Limb (tissue), 2 donors: Measurements from ENCODE around the gene CHD2.
"Not testable (repeated sequence)": the region's sequence is repeated elsewhere in the genome, so short reads cannot be mapped to it uniquely, and the experiment has no call there.

Experiments used
- DNase-seq, 2 donors: peaks; one replicate each; pipeline ENCODE4 v3.0.0-alpha.2; 2016; ENCODE audit errors: extremely low spot score in 2 of 2

Gene CHD2

DNA sequence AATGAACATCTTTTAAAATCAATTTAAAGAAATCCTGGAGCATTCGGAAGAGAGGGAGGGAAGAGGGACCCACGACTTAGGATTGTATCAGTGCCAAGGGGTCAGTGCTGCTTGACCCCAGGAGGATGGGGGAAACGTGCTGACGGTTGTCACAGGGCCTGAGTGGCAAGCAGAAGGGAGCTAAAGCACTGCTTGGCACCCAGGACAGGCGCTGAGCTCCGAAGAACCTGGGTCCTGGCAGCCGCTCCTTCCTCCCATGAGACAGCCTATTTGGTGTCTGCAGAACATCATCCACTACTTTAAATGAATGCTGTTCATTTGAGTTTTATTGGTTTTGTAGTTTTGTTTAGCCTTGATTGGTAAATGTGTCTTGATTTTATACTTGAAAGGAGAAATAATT, 134.4 kb downstream of the CHD2 start:
- peak in 1 of 2 donors; percentile 17 for DNase-seq

DNA sequence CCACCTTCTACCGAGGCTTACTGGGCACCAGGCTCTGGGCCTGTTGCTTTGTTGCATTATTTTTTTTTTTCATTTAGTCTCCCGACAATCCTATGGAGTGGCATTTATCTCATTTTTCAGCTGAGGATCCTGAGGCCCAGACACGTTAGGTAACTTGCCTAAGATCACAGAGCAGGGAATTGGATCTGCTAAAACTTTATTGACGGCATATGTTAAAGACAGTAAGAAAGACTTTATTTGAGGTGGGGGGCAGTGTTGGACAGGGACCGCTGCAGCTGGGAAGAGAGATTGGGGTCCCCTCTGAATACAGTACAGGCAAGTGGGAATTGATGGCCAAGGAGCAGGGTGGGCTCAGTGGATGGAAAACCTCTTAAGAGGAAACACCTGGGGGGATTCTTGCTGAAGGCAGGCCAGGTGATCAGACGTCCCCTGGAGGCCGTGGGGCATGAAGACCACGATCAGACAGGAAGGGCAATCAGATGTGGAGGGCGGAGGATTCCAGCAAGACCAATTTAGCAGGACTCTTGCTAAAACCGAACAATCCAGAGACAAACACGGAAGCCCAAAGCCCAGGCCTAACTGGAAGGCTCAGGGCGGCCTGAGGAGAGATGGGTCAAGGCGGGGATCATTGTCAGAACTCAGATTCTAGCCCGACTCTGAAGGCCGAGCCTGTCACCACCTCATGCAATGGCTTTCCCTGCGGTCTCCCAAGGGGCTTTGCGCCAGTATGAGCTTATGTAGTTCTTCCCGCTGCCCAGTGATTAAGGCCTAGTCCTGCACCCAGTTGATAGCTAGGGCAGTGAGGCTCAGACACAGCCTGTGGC, 135.2 kb downstream of the CHD2 start:
- DNase-seq = peak in 1 of 2 donors; percentile 20

DNA sequence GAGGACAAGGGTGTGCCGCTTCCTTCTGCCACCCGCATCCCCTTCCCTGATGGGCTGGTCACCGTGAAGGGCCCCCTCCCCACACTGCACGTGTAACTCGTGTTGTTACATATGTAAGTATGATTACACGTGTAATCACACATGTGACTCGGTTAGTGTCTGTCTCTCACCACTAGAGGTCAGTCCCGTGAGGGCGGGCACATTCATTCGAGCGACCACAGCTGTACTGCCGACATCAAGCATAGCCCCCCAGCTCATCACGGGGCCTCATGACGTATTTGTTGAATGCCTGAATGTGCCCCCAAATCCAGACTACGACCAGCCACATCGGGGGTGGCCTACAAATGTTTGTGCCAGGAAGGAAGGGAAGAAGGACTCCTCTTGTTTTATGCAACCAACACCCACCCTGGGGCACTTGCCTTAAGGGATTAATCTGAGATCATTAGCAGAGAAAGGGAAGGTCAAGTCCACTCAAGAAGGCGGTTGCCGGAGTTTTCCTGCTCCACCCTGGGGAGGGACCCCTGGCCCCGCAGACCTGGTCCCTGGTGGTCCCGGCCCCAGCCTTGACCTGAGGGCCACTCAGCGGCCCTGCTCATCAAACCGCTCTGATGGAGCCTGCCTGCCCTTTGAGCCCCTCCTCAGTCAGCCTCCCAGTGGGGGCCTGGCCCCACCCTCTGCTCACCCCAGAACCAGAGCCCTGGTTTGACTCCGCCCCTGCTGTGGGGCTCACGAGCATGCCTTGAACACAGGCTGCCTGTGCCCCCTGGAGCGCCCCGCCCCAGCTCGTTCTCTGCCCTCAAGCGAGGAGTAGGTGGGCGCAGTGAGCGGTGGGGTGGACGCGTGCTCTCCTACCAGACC, 136.1 kb downstream of the CHD2 start:
- DNase-seq = peak; percentile 40 to 67

DNA sequence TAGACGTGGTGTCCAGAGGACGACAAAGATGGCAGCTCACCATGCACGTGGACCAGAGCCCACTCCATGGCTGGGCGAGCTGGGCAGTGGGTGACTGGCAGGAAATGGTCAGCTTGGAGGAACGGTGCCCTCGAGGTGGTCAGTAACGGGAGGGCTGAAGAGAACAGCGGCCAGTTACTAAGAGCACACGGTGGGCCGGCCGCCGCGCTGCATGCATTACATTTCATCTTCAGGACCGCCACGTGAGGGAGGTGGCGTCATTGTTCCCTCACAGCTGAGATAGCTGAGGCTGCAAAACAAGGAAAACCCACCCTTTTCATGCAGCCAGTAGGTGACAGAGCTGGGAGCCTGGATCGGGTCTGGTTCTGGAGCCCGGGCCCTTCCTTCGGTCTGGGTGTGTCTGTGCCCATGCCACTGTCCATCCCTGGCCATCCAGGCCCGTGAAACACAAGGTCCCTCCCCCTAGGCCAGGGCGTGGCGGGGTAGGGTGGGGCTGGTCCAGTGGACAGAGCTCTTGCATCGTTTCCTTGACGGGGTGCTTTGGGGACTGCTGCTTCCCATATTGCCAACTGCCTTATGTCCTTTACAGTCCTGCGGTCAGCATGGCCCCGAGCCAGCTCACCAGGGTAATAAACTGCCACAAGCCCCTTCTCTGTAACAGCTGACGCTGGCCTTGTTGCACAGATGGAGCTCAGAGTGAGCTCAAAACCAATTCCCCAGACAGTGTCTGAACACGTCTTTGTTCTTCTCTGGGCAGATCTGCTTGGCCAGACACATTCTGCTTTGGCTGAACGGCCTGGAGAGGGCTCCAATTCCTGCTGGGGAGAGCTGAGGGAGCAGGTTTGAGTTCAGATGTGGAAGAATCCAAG, 137.1 kb downstream of the CHD2 start:
- DNase-seq = peak; percentile 76 to 77

DNA sequence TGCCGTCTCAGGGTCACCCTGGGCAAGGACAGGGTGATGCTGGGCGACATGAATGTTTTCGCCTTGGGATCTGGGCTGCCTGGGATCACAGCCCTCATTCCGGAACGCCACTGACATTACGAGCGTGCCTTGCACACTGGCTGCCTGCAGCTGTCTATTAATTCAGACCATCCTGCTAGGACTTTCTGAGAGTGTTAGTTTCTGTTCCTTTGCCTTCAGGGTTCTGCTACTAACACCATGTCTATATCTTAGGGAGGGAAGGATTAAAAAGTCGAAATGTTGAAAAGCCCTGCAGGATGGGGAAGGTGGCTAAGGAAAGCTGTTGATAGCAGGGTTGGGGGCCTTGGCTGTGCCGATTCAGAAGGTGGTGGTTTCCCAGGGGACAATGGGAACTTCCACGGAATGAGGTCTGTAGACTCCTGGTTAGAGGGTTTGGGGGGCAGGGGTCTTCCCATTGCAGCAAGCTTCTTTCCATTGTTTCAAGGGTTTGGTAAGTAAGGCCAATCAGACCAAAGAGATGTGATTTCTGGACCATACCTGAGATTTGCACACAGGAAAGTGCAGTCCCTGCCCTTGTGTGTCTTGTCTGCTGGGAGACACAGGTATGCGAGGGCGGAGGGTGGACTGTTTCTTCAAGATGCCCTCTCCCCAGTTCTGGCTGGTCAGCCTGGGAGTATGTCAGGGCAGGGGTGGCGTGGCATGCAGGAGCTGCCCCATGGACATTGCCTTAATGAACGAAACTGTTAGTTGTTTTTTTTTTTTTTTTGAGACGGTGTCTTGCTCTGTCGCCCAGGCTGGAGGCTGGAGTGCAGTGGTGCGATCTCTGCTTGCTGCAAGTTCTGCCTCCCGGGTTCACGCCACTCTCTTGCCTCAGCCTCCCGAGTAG, 137.9 kb downstream of the CHD2 start:
- DNase-seq = peak in 1 of 2 donors; percentile 27

DNA sequence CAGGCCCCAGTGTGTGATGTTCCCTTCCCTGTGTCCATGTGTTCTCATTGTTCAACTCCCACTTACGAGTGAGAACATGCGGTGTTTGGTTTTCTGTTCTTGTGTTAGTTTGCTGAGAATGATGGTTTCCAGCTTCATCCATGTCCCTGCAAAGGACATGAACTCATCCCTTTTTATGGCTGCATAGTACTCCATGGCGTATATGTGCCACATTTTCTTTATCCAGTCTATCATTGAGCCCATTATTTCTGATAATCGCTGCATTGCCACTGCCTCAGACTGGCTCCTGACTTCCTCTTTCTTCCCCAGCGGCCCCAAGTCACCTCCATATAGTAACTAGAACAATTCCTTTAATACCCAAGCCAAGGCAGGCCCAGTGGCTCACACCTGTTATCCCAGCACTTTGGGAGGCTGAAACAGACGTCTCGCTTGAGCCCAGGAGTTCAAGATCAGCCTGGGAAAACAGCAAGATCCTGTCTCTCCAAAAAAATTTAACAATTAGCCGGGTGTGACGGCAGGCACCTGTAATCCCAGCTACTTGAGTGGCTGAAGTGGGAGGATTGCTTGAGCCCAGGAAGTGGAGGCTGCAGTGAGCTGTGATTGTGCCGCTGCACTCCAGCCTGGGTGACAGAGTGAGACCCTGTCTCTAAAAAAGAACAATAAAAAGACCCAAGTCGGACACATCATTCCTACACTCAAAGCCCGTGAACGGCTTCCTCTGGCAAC, 139.6 kb downstream of the CHD2 start:
- DNase-seq = not testable (repeated sequence)

DNA sequence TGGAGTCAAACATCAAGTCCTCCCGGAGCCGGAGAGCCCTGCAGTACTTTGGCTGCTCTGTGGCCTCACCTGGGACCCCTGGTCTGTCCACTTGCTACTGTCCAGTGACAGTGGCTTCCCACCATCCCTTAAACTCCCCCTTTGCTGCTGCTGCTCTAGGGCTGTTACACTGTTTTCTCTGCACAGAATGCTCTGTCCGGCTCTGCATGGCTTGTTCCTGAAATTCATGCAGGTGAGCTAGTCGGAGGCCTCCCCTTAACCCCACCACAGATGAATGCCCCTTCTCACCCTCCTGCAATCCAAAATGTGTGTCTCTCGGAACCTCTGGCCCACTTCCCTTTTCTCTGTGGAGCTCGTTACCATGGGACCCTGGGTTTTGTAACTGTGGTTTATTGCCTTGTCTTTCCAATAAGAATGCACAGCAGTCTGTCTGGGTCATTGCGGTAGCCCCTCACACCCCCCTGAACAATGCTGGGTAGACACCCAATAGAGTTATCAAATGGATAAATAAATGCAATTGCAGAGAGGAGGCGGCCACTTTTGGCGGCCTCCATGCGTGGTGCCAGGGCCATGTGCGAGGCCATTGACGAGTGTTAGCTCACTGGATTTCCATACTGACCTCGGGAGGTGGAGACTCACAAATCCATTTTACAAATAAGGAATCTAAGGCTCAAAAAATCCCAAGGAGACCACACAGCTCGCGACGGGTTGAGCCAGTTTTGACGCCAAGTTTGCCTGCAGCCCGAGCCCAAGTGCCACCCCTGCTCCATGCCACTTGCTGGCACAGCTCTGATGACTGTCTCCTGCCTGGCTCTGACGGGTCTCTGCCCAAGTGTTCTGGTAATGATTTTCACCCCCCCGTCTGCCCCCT, 140.4 kb downstream of the CHD2 start:
- DNase-seq = no peak

DNA sequence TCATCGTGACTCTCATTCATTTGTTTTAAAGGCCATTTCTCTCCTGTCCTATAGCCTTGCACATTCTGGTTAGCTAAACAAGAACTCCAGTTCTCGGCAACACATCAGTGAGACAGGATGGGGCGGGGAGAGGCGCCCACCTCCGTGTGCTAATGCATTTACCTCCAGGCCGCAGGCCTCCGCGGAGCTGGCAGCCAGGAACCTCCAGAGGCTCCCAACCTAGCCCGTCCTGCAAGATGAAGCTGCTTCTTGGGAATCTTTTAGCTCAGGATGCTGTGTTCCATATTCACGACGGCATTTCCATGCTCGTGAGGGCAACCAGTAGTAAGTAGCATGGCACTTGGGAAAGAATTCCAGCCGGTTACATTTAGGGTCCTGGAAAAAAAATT, 141.0 kb downstream of the CHD2 start:
- no peak for DNase-seq

DNA sequence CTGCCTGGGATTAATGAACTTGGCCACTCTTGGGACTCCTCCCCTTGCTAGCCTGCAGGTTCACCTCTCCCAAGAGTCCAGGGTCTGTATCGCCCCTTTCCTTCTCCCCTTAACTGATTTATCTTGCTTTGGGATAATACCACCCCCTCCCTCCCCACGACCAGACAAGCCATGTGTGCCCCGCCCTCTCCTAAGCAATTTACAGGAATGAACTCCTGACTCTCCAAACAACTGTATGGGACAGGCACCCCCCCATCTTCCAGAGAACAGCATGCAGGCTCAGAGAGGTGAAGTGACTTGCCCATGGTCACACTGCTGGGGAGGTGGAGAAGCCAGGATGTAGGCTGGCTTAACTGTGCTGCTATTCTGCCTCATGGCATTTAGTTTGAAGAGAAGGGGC, 142.1 kb downstream of the CHD2 start:
- DNase-seq = no peak

DNA sequence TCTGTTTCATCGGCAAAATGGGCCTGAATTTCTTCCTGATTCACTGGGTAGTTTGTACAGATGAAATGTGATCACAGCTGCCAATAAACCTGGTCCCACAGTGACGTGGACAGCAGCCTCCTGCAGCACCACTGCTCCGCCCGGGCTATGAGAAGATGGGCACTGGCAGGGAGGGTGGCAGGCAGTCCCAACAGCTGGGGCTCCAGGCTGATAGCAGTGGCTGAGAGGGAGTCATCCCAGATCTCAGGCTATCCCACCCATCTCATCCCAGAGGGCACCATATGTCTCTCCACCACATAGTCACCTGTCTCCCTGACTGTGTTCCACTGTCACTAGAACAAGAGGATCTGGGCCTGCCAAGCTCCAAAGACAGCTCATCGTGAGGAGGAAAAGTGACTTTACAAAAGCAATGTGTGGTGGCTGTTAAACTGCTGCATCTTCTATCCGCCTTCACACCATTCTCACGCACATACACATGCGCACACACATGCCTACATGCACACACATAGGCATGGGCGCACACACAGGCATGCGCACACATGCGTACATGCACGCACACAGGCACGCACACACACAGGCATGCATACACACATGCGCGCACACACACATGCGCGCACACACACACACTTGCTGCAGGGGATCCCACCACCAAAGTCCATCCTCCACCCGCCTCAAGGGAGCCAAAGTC, 142.7 kb downstream of the CHD2 start:
- no peak for DNase-seq

DNA sequence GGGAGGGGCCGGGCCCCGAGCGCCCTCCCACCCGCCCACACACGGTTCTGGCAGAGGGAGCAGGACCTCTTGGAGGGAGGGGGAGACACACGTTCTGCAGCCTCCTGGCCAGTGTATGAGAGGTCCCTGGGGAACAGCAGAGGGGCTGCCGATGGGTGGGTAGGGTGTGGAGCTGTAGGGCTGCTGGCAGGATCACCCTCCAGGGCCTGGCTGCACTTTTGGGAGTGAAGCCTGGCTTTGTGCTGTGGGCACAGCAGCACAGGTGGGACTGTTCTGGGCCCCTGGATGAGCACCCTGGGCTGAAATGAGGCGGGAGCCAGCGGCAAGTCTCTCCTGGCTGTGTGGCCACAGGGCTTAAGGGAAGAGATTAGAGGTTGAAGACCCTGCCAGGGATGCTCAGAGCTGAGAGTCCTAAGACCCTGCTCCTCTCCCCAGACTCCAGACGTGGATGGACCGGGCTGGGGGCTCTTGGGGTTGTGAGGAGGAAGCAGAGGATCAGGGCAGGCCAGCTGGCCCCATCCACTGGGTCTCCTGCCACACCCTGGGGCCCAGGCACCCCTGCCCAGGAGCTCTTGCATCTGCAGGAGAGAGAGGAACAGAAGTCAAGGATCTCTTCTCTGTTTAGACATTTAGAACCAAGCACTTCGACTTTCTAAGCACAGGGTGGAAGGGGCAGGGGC, 143.6 kb downstream of the CHD2 start:
- DNase-seq = no peak

DNA sequence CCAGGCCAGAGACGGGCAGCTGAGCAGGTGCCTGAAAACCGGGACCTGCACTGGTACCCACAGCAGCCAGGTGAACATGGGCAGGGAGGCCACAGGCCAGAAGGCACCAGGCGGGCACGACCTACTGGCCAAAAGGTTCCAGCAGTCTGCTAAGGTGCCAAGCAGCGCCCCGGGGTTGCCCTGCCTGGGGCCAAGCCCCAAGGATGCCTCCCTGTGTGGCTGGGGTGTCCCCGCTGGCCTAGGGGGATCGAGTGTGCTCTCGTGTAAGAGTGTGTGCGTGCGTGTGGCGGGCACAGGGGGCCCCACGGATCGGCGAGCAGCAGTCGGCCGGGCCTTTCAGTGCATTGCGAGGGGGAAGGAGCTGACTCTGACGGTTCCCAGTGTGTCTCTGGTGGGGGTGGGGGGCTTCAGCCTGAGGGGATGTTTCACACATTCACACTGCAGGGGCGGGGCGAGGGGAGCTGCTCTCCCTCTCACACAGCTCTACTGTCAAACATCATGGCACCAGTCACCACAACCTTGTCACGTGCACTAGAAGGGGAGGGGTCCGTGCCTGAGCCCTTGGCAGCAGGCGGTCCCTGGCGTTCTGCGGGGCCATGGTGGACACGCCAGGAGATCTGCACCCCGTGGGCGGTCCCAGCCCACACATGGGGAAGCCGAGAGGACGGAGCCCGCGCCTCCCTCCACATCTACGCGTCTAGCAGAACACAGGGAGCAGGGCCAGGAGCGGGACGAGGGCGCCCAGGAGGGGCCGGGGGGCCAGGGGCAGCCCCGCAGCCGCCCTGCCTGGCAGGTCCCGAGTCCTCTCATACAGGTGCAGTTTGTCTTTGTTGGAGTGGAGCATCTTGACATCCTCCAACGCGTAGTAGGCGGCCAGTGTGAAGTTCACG, 144.4 kb downstream of the CHD2 start:
- no peak for DNase-seq

DNA sequence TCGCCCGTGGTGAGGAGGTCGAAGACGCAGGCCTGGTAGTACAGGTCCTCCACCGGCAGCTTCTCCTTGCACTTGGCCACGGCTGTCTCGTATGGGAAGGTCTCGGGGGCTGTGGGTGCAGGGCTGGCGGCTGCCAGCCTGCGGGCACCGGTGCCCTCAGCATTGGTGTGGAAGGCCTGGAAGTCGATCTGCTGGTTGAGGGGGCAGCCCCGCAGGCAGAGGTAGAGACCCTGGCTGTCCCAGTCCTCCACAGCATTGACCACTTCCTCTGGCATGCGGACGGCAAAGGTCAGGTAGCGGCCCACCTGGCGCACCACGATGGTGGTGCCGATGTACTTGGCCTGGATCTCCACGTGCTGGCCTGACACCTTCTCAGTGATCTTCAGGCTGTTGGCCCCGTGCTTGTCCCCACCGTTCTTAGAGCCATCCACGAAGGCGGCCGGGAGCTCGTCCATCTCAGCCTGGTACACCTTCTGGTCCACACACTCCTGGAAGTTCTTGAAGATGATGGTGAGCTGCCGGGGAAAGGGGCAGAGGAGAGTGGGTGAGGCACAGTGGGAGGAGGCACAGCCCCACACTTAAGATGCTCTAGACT, 145.2 kb downstream of the CHD2 start:
- DNase-seq = no peak

DNA sequence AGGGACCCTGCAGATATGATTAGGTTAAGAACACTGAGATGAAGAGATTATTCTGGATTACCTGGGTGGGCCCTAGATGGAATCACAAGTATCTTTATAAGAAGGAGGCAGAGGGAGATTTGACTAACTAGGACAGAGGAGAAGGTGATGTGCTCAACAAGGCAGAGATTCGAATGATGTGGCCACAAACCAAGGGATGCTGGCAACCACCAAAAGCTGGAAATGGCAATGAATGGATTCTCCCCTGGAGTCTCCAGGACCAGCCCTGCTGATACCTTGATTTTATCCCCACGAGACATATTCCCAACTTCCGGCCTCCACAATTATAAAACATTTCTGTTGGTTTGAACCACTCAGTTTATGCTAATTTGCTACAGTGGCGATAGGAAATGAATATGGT, 146.0 kb downstream of the CHD2 start:
- no peak for DNase-seq

DNA sequence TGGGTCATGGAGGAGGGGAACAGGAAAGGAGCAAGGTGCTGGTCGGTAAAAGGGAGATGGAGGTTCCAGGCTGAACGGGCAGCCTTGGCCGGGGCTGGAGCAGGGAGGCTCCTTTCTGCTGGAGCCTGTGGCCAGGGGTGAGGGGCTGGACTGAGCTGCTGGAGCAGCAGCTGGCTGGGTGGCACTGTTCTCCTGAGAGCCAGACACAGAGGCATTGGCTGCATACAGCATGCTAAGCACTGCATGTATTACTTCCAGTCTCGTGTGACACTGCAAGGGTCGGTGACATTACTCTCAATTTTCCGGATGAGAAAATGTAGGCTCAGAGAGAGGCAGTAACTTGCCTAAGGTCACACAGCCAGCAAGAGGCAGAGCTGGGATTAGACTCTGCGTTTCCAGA, 146.6 kb downstream of the CHD2 start:
- DNase-seq = no peak

DNA sequence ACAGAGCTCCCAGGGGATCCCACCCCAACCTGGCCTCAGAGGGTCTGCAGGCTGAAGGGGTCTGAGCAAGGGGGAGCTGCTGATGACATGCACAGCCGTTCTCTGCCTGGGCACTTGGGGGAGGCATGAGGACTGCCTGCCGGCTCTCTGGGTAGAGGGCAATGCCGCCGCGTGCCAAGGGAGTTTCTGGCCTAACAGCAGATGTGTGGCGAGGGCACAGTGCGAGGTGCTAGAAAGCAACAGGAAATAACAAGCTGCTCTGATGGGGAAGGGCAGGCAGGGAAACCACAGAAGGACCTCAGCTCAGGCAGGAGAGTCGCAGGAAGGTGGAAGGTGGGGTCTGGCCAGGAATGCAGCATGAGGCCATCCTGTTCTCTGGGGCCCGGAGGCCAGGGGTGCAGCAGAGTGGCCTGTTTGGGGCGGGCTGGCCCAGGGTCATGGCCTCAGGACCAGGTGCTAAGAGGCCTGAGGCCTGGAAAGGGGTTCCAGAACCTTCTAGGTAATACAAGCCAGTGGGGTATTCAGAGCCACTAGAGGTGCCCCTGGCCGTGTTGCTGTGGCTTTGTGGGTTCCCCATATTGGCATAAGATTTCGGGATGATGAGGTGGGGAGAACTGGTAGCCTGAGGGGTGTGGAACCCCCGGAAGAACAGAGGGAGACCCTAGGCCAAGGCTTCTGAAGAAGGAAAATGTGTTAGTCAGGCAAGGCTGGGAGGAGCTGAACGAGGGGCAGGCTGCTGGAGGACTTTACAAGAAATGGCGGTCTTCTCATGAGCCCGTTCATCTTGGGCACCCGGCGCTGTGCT, 147.7 kb downstream of the CHD2 start:
- DNase-seq = no peak
